Measurements from ENCODE around the gene MED14. TPM values are rescaled to one million over a fixed set of nuclear protein-coding genes. Genes with fewer than 3 reads are reported as not detected.

The MED14 gene
- total and polyA plus RNA-seq, 2 of the 13 experiments (the other 11 are each of a cell fraction or from before 2014, with no cell fraction given), result 10.2 to 16.3 TPM

GRCh38 chrX:40637687-40638086 lies 97.7 kb downstream of the MED14 start (continued):
- TF ChIP-seq ZNF451 (CRISPR knock-in tag; IDR thresholded peaks at IDR 0.05) (no peak), ZC3H13 (CRISPR knock-in tag; IDR thresholded peaks at IDR 0.05) (no peak), ZNF512B (CRISPR knock-in tag; IDR thresholded peaks at IDR 0.05; ENCODE audit: borderline replicate concordance) (no peak), YEATS2 (CRISPR knock-in tag; IDR thresholded peaks at IDR 0.05; ENCODE audit: borderline replicate concordance) (no peak)

- no TSS peak for BruUV-seq (replicated peaks)
These were observed 103.1 kb downstream of the MED14 start for GRCh38 chrX:40632199-40632598.

More at GRCh38 chrX:40632199-40632598, 103.1 kb downstream of the MED14 start:
- DNase-seq (ENCODE audit: low spot score) (no peak), ATAC-seq (no peak), FAIRE-seq (no peak)
- 92% methylated on average over 1 of the region's 4 CpGs for WGBS (ENCODE audit: low lambda C conversion rate)
- ChIA-PET CTCF (ENCODE audit: low intra/inter-chr PET ratio, low total read pairs) (no interaction called here), POLR2A (no interaction called here)
- in situ Hi-C loops (cut with HindIII; ENCODE audit: extremely low pct_ligation_motif_present, low pct_unique_long_range_greater_than_20kb), result no loop called here
- Histone ChIP-seq H3K36me3 (replicated peaks in 1 of 2; ENCODE audit: control insufficient read depth in 1 of 2, insufficient read depth in 2 of 2, low read length in 2 of 2) (peaks cover 4 to 20% of the 10 kb centered on the region in 2 experiments; a peak in 3 of 5 replicates), H3K4me1 (ENCODE audit: insufficient read depth, low read length) (no peaks in the 10 kb centered on the region), H3K4me3 (replicated peaks in 1 of 3; ENCODE audit: insufficient read depth in 1 of 3, low read depth in 2 of 3, low read length in 3 of 3) (no peak overlapping the region), H3K4me2 (ENCODE audit: low read depth, low read length) (no peak overlapping the region), H3K27ac (ENCODE audit: extremely low read length, insufficient read depth, low read length) (no peak overlapping the region), H3K9ac (ENCODE audit: insufficient read depth, low read depth, low read length) (no peak overlapping the region), H3K79me2 (ENCODE audit: insufficient read depth, low read length) (no peaks in the 10 kb centered on the region), H4K20me1 (ENCODE audit: insufficient read depth, low read length) (no peaks in the 10 kb centered on the region), H2AFZ (ENCODE audit: low read length) (no peak overlapping the region), H3K9me3 (ENCODE audit: low read length) (no peaks in the 10 kb centered on the region), H3K27me3 (ENCODE audit: control insufficient read depth in 1 of 2, insufficient read depth in 2 of 2, low read length in 2 of 2) (no peaks in the 10 kb centered on the region)
- TF ChIP-seq TFDP1 (CRISPR knock-in tag; IDR thresholded peaks at IDR 0.05; ENCODE audit: borderline replicate concordance) (no peak), SCMH1 (CRISPR knock-in tag; IDR thresholded peaks at IDR 0.05; ENCODE audit: borderline replicate concordance) (no peak), IRF1 (CRISPR knock-in tag; IDR thresholded peaks at IDR 0.05; ENCODE audit: low read depth) (no peak)
- intact Hi-C loops (cut with micrococcal nuclease; ENCODE audit: unreplicated experiment), result no loop called here

All from HepG2 (cell line).